Duodenal mucosa (tissue), 2 donors: ENCODE data around the gene PARN.

Experiments used
- H3K27ac ChIP-seq: one replicate; pipeline ENCODE4 v1.7.0; 2013; ENCODE audit warnings: low read depth, low read length
- H3K27me3 ChIP-seq, 2 donors: one replicate each; pipeline ENCODE4 v1.7.0; 2013; ENCODE audit warnings: low read length in 2 of 2, control low read depth in 1 of 2; ENCODE audit not compliant: insufficient read depth in 2 of 2, control insufficient read depth in 1 of 2
- H3K36me3 ChIP-seq, 2 donors: one replicate each; pipeline ENCODE4 v1.7.0; 2013; ENCODE audit warnings: low read length in 2 of 2, control low read depth in 1 of 2; ENCODE audit not compliant: insufficient read depth in 2 of 2, control insufficient read depth in 1 of 2
- H3K4me1 ChIP-seq, 2 donors: one replicate each; pipeline ENCODE4 v1.7.0; 2013; ENCODE audit warnings: low read length in 2 of 2, control low read depth in 1 of 2; ENCODE audit not compliant: insufficient read depth in 2 of 2, control insufficient read depth in 1 of 2
- H3K4me3 ChIP-seq, 2 donors: one replicate each; pipeline ENCODE4 v1.7.0; 2013; ENCODE audit warnings: low read length in 2 of 2, low read depth in 1 of 2
- H3K9ac ChIP-seq, 2 donors: one replicate each; pipeline ENCODE4 v1.7.0; 2013; ENCODE audit warnings: low read length in 2 of 2, low read depth in 1 of 2
- H3K9me3 ChIP-seq, 2 donors: one replicate each; pipeline ENCODE4 v1.7.0; 2013; ENCODE audit warnings: low read length in 2 of 2, control low read depth in 1 of 2; ENCODE audit not compliant: control insufficient read depth in 1 of 2

The PARN gene

DNA sequence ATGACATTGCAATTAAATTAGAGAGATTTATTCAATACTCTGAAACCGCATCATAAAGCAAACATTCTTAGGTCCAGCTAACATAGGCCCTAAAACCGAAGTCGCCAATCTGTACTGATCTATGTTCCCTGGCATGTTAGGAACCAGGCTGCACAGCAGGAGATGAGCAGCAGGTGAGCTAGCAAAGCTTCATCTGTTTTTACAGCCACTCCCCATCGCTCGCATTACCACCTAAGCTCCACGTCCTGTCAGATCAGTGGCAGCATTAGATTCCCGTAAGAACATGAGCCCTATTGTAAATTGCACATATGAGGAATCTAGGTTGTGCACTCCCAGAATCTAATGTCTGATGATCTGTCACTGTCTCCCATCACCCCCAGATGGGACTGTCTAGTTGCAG is 91.5 kb downstream of the PARN start:
- H3K9ac ChIP-seq: no peak overlapping the region
- H3K9me3 ChIP-seq: peaks cover 0 to 7% of the 10 kb centered on the region in 2 donors
- H3K4me1 ChIP-seq: no peaks in the 10 kb centered on the region
- no peaks in the 10 kb centered on the region for H3K27me3 ChIP-seq
- H3K27ac ChIP-seq: no peak overlapping the region
- H3K4me3 ChIP-seq: no peak overlapping the region
- H3K36me3 ChIP-seq: peaks cover 6 to 9% of the 10 kb centered on the region in 2 donors

DNA sequence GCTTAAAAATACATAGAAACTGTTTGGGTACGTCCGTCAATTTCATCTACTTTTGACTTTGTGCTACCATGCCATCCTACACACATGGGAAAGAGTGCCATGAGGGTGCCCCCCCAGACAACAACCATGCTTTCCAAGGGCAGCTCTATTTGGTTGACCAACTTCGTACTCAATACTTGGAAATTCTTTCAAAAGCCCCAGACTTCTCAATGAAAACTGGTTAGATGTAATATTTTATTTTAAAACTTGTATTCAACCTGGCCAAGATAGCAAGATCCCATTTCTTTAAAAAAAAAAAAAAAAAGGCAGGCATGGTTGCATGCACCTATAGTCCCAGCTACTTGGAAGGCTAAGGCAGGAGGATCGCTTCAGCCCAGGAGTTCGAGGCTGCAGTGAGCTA is 98.4 kb downstream of the PARN start:
- Histone ChIP-seq H3K4me3 (no peak overlapping the region), H3K27me3 (no peaks in the 10 kb centered on the region), H3K4me1 (peaks cover 4 to 7% of the 10 kb centered on the region in 2 donors), H3K9me3 (no peaks in the 10 kb centered on the region), H3K36me3 (peaks cover 5 to 7% of the 10 kb centered on the region in 2 donors), H3K9ac (no peak overlapping the region), H3K27ac (no peak overlapping the region)

DNA sequence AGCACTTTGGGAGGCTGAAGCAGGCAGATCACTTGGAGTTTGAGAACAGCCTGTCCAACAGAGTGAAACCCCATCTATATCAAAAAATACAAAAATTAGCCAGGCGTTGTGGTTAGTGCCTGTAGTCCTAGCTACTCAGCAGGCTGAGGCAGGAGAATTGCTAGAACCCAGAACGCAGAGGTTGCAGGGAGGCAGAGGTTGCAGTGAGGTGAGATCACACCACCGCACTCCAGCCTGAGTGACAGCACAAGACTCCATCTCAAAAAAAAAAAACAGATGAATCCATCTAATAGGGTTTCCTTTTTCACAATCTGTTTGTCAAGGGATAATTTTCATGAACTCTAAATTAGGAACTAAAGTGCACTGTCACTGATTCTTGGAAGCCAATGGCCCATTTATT is 99.0 kb downstream of the PARN start:
- H3K9me3 ChIP-seq: no peaks in the 10 kb centered on the region
- H3K4me1 ChIP-seq: peaks cover 4 to 7% of the 10 kb centered on the region in 2 donors
- H3K4me3 ChIP-seq: no peak overlapping the region
- H3K36me3 ChIP-seq: peaks cover 5 to 7% of the 10 kb centered on the region in 2 donors
- no peak overlapping the region for H3K27ac ChIP-seq
- no peak overlapping the region for H3K9ac ChIP-seq
- H3K27me3 ChIP-seq: no peaks in the 10 kb centered on the region

DNA sequence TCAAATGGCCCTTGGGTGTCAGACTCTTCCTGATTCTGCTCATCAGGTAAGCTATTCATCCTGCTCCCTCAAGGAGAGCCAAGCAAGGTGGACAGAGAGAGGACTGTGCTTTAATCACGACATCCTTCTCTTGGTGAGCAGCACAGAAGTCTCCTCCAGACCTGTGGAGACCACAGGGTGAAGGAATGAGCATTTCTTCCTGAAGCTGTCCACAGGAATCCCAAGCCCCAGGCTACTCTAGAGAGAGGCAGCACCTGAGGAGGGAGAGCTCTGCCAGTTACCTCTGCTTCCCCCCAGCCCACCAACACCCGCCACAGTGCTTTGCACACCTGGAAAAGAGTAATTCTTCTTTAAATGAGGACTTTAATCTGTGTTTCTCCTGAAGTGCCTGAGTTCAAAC is 100.0 kb downstream of the PARN start:
- no peak overlapping the region for H3K9ac ChIP-seq
- no peaks in the 10 kb centered on the region for H3K27me3 ChIP-seq
- no peaks in the 10 kb centered on the region for H3K9me3 ChIP-seq
- H3K27ac ChIP-seq: no peak overlapping the region
- peaks cover 5 to 7% of the 10 kb centered on the region in 2 donors for H3K36me3 ChIP-seq
- H3K4me3 ChIP-seq: no peak overlapping the region
- peaks cover 4 to 7% of the 10 kb centered on the region in 2 donors for H3K4me1 ChIP-seq

DNA sequence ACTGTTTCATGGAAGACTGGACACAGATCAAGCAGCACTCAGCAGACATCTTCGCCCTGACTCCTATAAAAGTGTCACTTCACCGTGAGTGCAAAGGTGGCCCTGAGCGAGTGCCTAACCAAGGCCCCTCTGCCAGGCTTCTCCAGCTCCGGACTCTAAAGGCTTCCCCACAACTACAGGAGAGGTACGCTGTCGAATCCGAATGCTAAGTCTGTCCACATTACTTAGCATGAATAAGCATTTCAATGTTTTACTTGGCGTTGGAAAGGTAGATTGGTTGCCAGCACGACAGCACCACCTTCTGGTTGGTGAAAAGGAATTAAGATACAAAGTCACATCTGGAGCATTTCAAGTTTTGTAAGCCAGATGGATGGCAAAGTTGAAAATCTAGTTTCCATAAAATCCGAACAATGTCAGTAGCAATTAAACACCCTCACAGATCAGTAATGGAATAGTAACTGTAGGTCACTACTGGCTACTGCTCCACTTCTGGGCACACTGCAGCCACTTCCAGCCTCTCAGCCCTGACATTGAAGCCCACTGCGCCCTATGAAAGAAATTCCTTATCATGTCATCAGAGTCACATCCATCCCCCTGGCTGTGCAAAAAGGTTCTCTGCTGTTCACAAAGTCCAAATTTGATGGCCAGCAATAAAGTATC is 100.9 kb downstream of the PARN start:
- Histone ChIP-seq H3K36me3 (peaks cover 5 to 7% of the 10 kb centered on the region in 2 donors), H3K9ac (no peak overlapping the region), H3K4me3 (peak overlapping the region; percentile 12 to 55)

DNA sequence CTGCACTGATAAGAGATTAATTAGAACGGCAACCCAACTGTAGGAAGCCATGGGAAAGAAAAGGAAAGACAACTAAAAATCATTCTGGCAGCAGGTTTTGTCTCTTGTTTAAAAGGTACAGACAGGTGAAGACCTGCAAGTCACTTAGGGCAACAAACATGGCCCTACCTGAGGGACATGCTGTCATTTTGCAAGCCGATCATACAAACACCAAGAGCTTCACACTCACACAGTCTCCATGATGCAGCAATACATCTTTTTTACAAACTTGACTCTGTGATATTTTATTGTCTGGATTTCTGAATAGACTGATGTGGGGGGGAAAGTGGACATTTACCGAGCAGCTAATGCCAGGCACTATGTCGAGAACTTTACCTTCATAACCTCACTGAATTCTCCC is 101.8 kb downstream of the PARN start:
- Histone ChIP-seq H3K9me3 (no peaks in the 10 kb centered on the region), H3K36me3 (peaks cover 0 to 3% of the 10 kb centered on the region in 2 donors), H3K27ac (no peak overlapping the region), H3K9ac (no peak overlapping the region), H3K27me3 (no peaks in the 10 kb centered on the region), H3K4me3 (no peak overlapping the region), H3K4me1 (peaks cover 4 to 7% of the 10 kb centered on the region in 2 donors)

More for the DNA sequence above, 100.9 kb downstream of the PARN start:
- Histone ChIP-seq H3K9me3 (no peaks in the 10 kb centered on the region), H3K27ac (no peak overlapping the region), H3K27me3 (no peaks in the 10 kb centered on the region), H3K4me1 (peaks cover 4 to 7% of the 10 kb centered on the region in 2 donors)

DNA sequence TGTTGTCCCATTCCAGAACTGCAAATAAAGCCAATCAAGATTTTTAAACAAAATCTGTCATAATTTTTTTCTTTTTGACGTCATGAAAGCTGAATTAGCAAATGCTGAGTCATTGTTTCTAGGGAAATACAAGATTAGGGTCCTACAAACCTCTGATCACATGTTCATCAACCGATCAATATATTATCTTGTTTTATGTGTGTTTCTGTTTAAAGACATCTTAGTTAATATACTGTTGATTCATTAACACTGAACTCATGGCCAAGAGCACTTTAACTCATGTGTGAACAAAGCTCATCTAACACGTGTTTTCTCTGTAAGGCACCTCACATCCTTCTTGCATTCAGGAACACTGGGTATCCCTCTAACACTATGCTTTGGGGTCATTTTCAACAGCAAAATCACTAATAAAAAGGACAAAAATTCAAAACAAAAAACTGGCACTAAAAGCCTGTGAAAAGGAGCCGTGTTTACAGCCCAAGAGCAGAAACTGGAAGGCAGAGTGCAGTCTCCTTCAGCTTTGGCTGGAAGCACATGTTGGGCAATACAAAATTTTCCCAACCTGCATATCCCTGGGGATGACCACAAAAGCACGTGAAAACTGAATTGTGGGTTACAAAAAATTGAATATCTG is 102.5 kb downstream of the PARN start:
- Histone ChIP-seq H3K36me3 (peaks cover 0 to 3% of the 10 kb centered on the region in 2 donors), H3K9me3 (no peaks in the 10 kb centered on the region), H3K9ac (no peak overlapping the region), H3K27ac (no peak overlapping the region), H3K27me3 (no peaks in the 10 kb centered on the region), H3K4me1 (peaks cover 4 to 7% of the 10 kb centered on the region in 2 donors), H3K4me3 (no peak overlapping the region)

DNA sequence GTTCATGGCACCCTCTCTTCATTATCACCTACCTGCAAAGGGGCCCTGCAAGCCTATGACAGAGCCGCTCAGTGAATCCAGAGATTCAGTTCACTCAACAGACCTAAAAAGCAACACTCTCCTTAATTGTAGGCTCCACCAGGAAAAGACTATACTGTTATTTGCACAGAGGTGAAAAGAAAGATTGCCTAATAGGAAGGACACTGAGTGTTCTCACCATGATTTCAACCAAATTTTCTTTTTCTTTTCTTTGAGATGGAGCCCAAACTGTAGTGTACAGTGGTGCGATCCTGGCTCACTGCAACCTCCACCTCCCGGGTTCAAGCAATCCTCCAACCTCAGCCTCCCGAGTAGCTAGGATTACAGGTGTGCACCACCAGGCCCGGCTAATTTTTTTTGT is 104.5 kb downstream of the PARN start:
- Histone ChIP-seq H3K27ac (no peak overlapping the region), H3K9me3 (no peaks in the 10 kb centered on the region), H3K27me3 (no peaks in the 10 kb centered on the region)

DNA sequence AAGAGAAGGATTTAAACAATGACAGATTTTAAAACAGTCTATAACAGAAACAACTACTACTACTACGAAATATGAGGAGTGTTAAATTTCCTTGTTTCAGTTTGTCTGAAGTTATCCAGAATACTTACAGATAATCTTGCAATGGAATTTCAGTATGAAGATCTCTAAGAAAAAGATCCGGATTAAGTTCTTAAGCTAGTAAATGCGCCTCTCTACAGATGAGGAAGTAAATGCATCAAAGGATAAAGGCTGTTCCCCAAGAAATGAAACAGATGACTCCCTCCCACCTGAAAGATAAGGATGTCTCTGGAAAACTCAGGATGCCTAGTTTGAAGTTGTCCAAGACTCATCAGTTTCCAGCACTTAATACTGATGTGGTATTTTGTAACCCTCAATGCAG is 105.1 kb downstream of the PARN start:
- Histone ChIP-seq H3K27ac (no peak overlapping the region), H3K4me1 (peaks cover 4 to 7% of the 10 kb centered on the region in 2 donors), H3K27me3 (no peaks in the 10 kb centered on the region), H3K36me3 (peaks cover 0 to 3% of the 10 kb centered on the region in 2 donors), H3K9ac (no peak overlapping the region), H3K4me3 (no peak overlapping the region), H3K9me3 (no peaks in the 10 kb centered on the region)

More for the DNA sequence above, 104.5 kb downstream of the PARN start:
- Histone ChIP-seq H3K9ac (no peak overlapping the region), H3K36me3 (peaks cover 0 to 3% of the 10 kb centered on the region in 2 donors), H3K4me1 (peaks cover 4 to 7% of the 10 kb centered on the region in 2 donors), H3K4me3 (no peak overlapping the region)

DNA sequence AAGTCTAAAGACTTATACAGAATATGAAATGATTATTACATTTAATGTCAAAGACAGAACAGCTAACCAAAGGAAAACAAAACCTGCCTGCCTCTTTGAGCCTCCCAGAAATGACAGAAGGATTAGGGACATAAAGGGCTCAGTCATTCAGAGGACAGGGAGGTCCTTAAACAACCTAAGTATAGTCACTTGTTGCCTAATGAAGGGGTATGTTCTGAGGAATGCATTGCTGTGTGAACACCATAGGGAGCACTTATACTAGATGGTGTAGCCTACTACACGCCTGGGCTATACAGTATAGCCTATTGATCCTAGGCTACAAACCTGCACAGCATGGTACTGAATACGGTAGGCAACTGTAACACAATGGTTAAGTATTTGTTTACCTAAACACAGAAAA is 106.4 kb downstream of the PARN start:
- H3K27me3 ChIP-seq: no peaks in the 10 kb centered on the region
- no peak overlapping the region for H3K4me3 ChIP-seq
- H3K9me3 ChIP-seq: no peaks in the 10 kb centered on the region
- no peaks in the 10 kb centered on the region for H3K36me3 ChIP-seq
- no peak overlapping the region for H3K27ac ChIP-seq
- no peak overlapping the region for H3K9ac ChIP-seq
- H3K4me1 ChIP-seq: no peaks in the 10 kb centered on the region
